ENCODE results near the gene ZCCHC17.
A peak's percentile ranks its signal among the peaks of the same experiment; 100 is the strongest.

Gene ZCCHC17

DNA sequence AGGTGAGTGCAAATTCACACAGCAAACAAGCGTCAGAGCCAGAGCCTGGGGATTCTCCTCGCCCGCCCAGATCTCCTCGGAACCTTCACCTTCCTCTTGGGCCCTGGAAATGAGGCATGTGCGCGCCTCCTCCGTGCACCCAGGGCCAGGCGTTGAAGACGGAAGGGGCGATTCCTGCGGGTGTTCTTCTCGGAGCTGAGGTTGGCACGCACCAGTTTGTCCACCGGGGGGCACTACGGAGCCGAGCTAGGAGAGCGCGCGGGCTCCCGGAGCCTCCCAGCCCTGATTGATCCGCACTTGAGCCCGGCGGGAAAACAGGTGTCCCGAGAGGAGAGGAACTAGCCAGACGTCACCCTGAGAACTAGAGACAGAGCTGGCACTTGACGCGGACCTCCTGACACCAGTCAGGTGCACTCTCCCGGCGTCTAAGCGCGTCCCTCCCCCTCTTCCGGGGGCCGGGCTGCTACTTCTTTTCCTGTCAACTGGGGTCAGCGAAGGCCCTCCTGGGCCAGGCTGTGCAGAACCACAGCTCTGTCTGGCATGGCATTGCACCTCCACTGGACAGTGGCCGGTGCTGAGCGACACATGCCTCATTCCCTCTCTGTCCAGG lies 97.9 kb downstream of the ZCCHC17 start:
- Histone ChIP-seq H3K27ac (replicated peaks) (no peak overlapping the region), H3K4me3 (replicated peaks; ENCODE audit: insufficient read depth, low read length) (peak overlapping the region; percentile 52), H3K27me3 (ENCODE audit: insufficient read depth, poor library complexity, severe bottlenecking) (no peaks in the 10 kb centered on the region)
- TF ChIP-seq CTCF (IDR thresholded peaks at IDR 0.05; ENCODE audit: insufficient read depth, low read length) (peak; percentile 40), GABPA (IDR thresholded peaks at IDR 0.05; ENCODE audit: low read depth) (no peak), SPI1 (IDR thresholded peaks at IDR 0.05; ENCODE audit: borderline replicate concordance, low read depth) (peak; percentile 59; the same call in 1 of the 2 replicates), POLR2AphosphoS5 (IDR thresholded peaks at IDR 0.05; ENCODE audit: low read depth) (no peak)
- TF ChIP-seq, protein P1, sequence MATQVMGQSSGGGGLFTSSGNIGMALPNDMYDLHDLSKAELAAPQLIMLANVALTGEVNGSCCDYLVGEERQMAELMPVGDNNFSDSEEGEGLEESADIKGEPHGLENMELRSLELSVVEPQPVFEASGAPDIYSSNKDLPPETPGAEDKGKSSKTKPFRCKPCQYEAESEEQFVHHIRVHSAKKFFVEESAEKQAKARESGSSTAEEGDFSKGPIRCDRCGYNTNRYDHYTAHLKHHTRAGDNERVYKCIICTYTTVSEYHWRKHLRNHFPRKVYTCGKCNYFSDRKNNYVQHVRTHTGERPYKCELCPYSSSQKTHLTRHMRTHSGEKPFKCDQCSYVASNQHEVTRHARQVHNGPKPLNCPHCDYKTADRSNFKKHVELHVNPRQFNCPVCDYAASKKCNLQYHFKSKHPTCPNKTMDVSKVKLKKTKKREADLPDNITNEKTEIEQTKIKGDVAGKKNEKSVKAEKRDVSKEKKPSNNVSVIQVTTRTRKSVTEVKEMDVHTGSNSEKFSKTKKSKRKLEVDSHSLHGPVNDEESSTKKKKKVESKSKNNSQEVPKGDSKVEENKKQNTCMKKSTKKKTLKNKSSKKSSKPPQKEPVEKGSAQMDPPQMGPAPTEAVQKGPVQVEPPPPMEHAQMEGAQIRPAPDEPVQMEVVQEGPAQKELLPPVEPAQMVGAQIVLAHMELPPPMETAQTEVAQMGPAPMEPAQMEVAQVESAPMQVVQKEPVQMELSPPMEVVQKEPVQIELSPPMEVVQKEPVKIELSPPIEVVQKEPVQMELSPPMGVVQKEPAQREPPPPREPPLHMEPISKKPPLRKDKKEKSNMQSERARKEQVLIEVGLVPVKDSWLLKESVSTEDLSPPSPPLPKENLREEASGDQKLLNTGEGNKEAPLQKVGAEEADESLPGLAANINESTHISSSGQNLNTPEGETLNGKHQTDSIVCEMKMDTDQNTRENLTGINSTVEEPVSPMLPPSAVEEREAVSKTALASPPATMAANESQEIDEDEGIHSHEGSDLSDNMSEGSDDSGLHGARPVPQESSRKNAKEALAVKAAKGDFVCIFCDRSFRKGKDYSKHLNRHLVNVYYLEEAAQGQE (IDR thresholded peaks at IDR 0.05; ENCODE audit: insufficient replicate concordance, low read depth) = peak; percentile 39
- DNase-seq (ENCODE audit: low read depth in 1 of 2, low spot score in 1 of 2) = peak; percentile 85 to 93

DNA sequence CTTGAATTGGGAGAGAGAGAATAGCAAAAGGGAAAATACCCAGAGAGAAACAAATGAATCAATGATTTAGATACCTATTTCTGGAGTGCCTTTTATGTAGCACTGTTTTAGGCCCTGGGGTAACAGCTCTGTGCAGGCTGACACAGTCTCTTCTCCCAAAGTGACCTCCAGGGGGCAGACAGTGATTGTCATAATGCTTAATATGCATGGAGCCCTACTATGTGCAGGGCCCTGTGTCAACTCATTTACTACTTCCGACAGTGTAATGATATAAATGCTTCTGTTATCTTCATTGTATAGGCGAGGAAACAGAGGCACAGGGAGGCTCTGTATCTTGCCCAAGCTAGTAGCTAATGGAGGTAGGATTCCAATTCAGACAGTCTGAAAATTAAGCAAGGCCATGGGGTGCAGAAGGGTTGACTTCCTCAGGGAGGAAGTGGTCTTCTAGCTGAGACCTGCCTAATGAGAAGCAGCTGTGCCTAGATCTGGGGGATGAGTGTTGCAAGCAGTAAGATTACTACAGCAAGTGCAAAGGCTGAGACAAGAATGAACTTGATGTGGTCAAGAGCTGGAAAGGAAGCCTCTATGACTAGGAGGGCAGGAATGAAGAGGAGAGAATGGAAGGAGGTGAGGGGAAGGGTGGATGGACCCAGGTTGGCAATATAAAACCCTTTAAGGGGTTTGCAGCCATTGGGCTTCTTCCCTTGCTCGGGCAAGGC lies 100.0 kb downstream of the ZCCHC17 start:
- peak; percentile 25 for TF ChIP-seq CTCF (IDR thresholded peaks at IDR 0.05; ENCODE audit: insufficient read depth, low read length)
- TF ChIP-seq, protein P1 (IDR thresholded peaks at IDR 0.05; ENCODE audit: insufficient replicate concordance, low read depth) = no peak
- TF ChIP-seq GABPA (IDR thresholded peaks at IDR 0.05; ENCODE audit: low read depth) = no peak
- no peak for TF ChIP-seq POLR2AphosphoS5 (IDR thresholded peaks at IDR 0.05; ENCODE audit: low read depth)
- TF ChIP-seq SPI1 (IDR thresholded peaks at IDR 0.05; ENCODE audit: borderline replicate concordance, low read depth) = peak; percentile 86
- H3K4me3 ChIP-seq (replicated peaks; ENCODE audit: insufficient read depth, low read length) = no peak overlapping the region
- no peaks in the 10 kb centered on the region for H3K27me3 ChIP-seq (ENCODE audit: insufficient read depth, poor library complexity, severe bottlenecking)
- peak overlapping the region; percentile 7; the same call in 1 of the 2 replicates for H3K27ac ChIP-seq (replicated peaks)
- DNase-seq (ENCODE audit: low read depth in 1 of 2, low spot score in 1 of 2) = peak; percentile 80 to 82

- TF ChIP-seq SPI1 (IDR thresholded peaks at IDR 0.05; ENCODE audit: borderline replicate concordance, low read depth) (no peak), GABPA (IDR thresholded peaks at IDR 0.05; ENCODE audit: low read depth) (no peak), CTCF (IDR thresholded peaks at IDR 0.05; ENCODE audit: insufficient read depth, low read length) (no peak), POLR2AphosphoS5 (IDR thresholded peaks at IDR 0.05; ENCODE audit: low read depth) (no peak)
- TF ChIP-seq, protein P1 (IDR thresholded peaks at IDR 0.05; ENCODE audit: insufficient replicate concordance, low read depth) = no peak
- H3K4me3 ChIP-seq (replicated peaks; ENCODE audit: insufficient read depth, low read length) = no peak overlapping the region
- no peaks in the 10 kb centered on the region for H3K27me3 ChIP-seq (ENCODE audit: insufficient read depth, poor library complexity, severe bottlenecking)
- no peak for DNase-seq (ENCODE audit: low read depth in 1 of 2, low spot score in 1 of 2)
- no peak overlapping the region for H3K27ac ChIP-seq (replicated peaks)
Observed at GRCh38 chr1:31397360-31398095, 100.7 kb downstream of the ZCCHC17 start.

Data from HL-60 (cell line).